ENCODE measurements around the gene GTF2F2. TPM values are rescaled to one million over a fixed set of nuclear protein-coding genes. Genes with fewer than 3 reads are reported as not detected.

The GTF2F2 gene
- total and polyA plus RNA-seq, 5 donors from 2014 or later = 7.0 to 16.1 (median 9.7) TPM

DNA sequence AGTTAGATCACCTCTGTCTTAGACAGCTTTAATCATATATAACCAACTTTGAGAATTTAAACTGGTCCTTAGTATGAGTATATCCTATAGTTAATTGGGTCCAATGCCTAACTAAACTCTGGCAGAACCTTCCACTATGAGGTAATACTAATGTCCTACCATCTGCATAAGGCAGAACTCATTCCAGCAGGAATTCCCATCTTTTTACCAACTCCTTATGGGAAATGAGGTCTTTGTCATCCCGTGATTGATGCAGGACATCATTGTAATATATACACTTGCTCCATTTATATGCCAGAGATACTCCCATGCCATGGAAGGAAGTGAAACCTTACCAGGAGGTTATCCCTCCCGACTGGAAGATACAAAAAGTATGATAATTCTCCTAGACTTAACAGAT lies 77.7 kb downstream of the GTF2F2 start:
- peaks cover 43% of the 10 kb centered on the region for H3K36me3 Mint-ChIP-seq
- H3K4me3 Mint-ChIP-seq = no peak overlapping the region

DNA sequence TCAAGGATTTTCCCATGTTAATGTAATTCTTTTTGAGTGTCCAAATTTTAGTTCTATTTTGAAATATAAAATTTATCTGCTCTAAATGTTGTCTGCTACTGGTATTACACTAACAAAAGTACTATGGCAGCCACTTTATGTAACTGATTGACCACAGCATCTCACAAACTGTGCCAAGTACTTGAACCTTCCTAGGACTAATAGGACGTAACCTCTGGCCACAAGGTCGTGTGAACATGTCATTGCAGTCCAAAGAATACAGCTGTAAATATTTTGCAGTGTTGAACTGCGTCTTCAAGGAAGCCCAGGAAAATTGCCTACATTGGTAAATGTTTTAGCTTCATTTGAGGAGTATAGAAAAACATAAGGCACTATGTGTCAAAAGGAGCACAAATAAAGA lies 78.6 kb downstream of the GTF2F2 start:
- Histone ChIP-seq H3K27me3 (ENCODE audit: control insufficient read depth, insufficient read depth, low read length) (no peaks in the 10 kb centered on the region), H3K4me3 (ENCODE audit: low read depth, low read length) (no peak overlapping the region), H3K9me3 (ENCODE audit: control insufficient read depth in 2 of 2, low read length in 2 of 2) (no peaks in the 10 kb centered on the region), H3K36me3 (ENCODE audit: control insufficient read depth, insufficient read depth, low read length) (no peaks in the 10 kb centered on the region), H3K4me1 (ENCODE audit: control insufficient read depth, insufficient read depth, low read length, poor library complexity, severe bottlenecking) (no peaks in the 10 kb centered on the region), H3K27ac (ENCODE audit: insufficient read depth, low read length, poor library complexity, severe bottlenecking) (no peak overlapping the region)
- no peaks in the 10 kb centered on the region for H3K27me3 Mint-ChIP-seq
- H3K27ac Mint-ChIP-seq = no peak overlapping the region
- H3K9me3 Mint-ChIP-seq = no peaks in the 10 kb centered on the region
- H3K4me3 Mint-ChIP-seq = no peak overlapping the region
- ATAC-seq (ENCODE audit: low read depth in 2 of 2) = no peak
- no peak for DNase-seq
- peaks cover 39% of the 10 kb centered on the region for H3K36me3 Mint-ChIP-seq
- H3K4me1 Mint-ChIP-seq = peaks cover 7 to 14% (median 10%) of the 10 kb centered on the region in 4 donors

More for the DNA sequence above, 77.7 kb downstream of the GTF2F2 start:
- ATAC-seq (ENCODE audit: low read depth in 2 of 2) = no peak
- no peak overlapping the region for H3K27ac ChIP-seq (ENCODE audit: insufficient read depth, low read length, poor library complexity, severe bottlenecking)
- Mint-ChIP-seq H3K27me3 (no peaks in the 10 kb centered on the region), H3K4me1 (peaks cover 9 to 21% (median 13%) of the 10 kb centered on the region in 4 donors), H3K9me3 (no peaks in the 10 kb centered on the region), H3K27ac (no peak overlapping the region)
- no peaks in the 10 kb centered on the region for H3K9me3 ChIP-seq (ENCODE audit: control insufficient read depth in 2 of 2, low read length in 2 of 2)
- no peaks in the 10 kb centered on the region for H3K4me1 ChIP-seq (ENCODE audit: control insufficient read depth, insufficient read depth, low read length, poor library complexity, severe bottlenecking)
- no peaks in the 10 kb centered on the region for H3K36me3 ChIP-seq (ENCODE audit: control insufficient read depth, insufficient read depth, low read length)
- no peaks in the 10 kb centered on the region for H3K27me3 ChIP-seq (ENCODE audit: control insufficient read depth, insufficient read depth, low read length)
- no peak overlapping the region for H3K4me3 ChIP-seq (ENCODE audit: low read depth, low read length)
- no peak for DNase-seq

- Histone ChIP-seq H3K4me3 (ENCODE audit: low read depth, low read length) (no peak overlapping the region), H3K36me3 (ENCODE audit: control insufficient read depth, insufficient read depth, low read length) (no peaks in the 10 kb centered on the region), H3K4me1 (ENCODE audit: control insufficient read depth, insufficient read depth, low read length, poor library complexity, severe bottlenecking) (no peaks in the 10 kb centered on the region), H3K9me3 (ENCODE audit: control insufficient read depth in 2 of 2, low read length in 2 of 2) (no peaks in the 10 kb centered on the region), H3K27ac (ENCODE audit: insufficient read depth, low read length, poor library complexity, severe bottlenecking) (no peak overlapping the region), H3K27me3 (ENCODE audit: control insufficient read depth, insufficient read depth, low read length) (no peaks in the 10 kb centered on the region)
- Mint-ChIP-seq H3K4me1 (peaks cover 7 to 17% (median 9%) of the 10 kb centered on the region in 4 donors), H3K9me3 (no peaks in the 10 kb centered on the region), H3K27ac (no peak overlapping the region), H3K36me3 (peaks cover 38% of the 10 kb centered on the region), H3K27me3 (no peaks in the 10 kb centered on the region), H3K4me3 (no peak overlapping the region)
- DNase-seq (no peak), ATAC-seq (ENCODE audit: low read depth in 2 of 2) (no peak)
Measured at GRCh38 chr13:45199711-45200110, 79.4 kb downstream of the GTF2F2 start.

DNA sequence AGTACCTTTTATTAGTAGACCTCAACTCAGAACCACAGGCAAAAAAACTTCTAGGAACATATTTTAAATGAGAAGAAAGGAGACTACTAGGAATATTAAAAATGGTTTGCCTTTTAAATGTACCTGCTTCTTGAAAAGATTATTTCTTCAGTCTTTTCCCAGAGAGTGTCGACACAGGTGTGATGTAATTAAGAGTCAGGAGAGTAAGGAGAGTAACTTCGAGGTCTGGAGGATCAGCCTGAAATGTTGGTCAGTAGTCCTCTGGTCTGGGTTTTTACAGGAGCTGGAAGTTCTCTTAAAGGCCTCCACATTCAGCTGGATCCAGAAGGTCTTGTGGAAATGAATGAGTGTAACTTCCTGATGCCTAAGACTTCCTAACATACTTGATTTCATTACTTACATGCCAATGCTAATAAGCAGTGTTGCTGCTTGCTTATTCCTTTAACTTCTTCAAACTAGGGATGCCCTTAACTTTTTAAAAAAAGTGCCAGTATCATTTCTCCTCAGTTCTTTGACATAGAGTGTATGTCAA lies 80.5 kb downstream of the GTF2F2 start, which contains the start of gene KCTD4:
Gene KCTD4 (minus strand): TSS at position 345 of the 532 bp plus-strand sequence. CDS start 6,478 bp downstream, outside the sequence.
- Mint-ChIP-seq H3K4me1 (peaks cover 7 to 22% (median 9%) of the 10 kb centered on the region in 4 donors), H3K4me3 (no peak within 1 kb of the TSS), H3K27me3 (no peaks in the 10 kb centered on the region), H3K9me3 (no peaks in the 10 kb centered on the region), H3K27ac (no peak within 1 kb of the TSS), H3K36me3 (peaks cover 43% of the 10 kb centered on the region)
- Histone ChIP-seq H3K27ac (ENCODE audit: insufficient read depth, low read length, poor library complexity, severe bottlenecking) (no peak within 1 kb of the TSS), H3K27me3 (ENCODE audit: control insufficient read depth, insufficient read depth, low read length) (no peaks in the 10 kb centered on the region), H3K36me3 (ENCODE audit: control insufficient read depth, insufficient read depth, low read length) (no peaks in the 10 kb centered on the region), H3K4me1 (ENCODE audit: control insufficient read depth, insufficient read depth, low read length, poor library complexity, severe bottlenecking) (no peaks in the 10 kb centered on the region), H3K4me3 (ENCODE audit: low read depth, low read length) (no peak within 1 kb of the TSS), H3K9me3 (ENCODE audit: control insufficient read depth in 2 of 2, low read length in 2 of 2) (no peaks in the 10 kb centered on the region)
- DNase-seq (no peak), ATAC-seq (ENCODE audit: low read depth in 2 of 2) (no peak)

GRCh38 chr13:45205124-45205523 lies 84.8 kb downstream of the GTF2F2 start:
- Mint-ChIP-seq H3K27ac (peak overlapping the region in 1 of 3 donors; percentile 62), H3K4me1 (peaks cover 0 to 24% (median 6%) of the 10 kb centered on the region in 4 donors)

DNA sequence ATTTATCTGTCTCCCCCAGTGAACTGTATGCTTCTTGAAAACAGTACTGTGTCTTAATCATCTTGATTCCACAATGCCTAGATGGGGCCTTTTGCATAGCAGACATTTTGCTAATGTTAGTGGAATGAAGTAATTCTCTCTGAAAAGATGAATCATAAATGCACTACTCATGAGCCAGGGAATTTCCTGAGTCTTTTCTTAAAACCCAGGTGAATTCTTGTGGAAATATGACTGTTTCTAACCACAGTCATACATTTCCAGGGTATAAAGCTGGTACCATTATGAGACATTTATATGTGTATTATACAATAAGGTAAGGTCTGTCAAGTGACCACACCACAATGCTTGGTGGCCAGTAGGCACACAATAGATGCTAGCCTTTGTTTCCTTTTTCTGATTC lies 86.0 kb downstream of the GTF2F2 start:
- Mint-ChIP-seq H3K27ac (no peak overlapping the region), H3K4me1 (peaks cover 0 to 25% (median 9%) of the 10 kb centered on the region in 4 donors), H3K27me3 (no peaks in the 10 kb centered on the region), H3K9me3 (no peaks in the 10 kb centered on the region), H3K36me3 (peaks cover 45% of the 10 kb centered on the region), H3K4me3 (no peak overlapping the region)
- Histone ChIP-seq H3K36me3 (ENCODE audit: control insufficient read depth, insufficient read depth, low read length) (peaks cover 12% of the 10 kb centered on the region), H3K4me3 (ENCODE audit: low read depth, low read length) (no peak overlapping the region), H3K9me3 (ENCODE audit: control insufficient read depth in 2 of 2, low read length in 2 of 2) (no peaks in the 10 kb centered on the region), H3K27me3 (ENCODE audit: control insufficient read depth, insufficient read depth, low read length) (no peaks in the 10 kb centered on the region), H3K27ac (ENCODE audit: insufficient read depth, low read length, poor library complexity, severe bottlenecking) (no peak overlapping the region), H3K4me1 (ENCODE audit: control insufficient read depth, insufficient read depth, low read length, poor library complexity, severe bottlenecking) (no peaks in the 10 kb centered on the region)
- ATAC-seq (ENCODE audit: low read depth in 2 of 2) (no peak), DNase-seq (no peak)

More at GRCh38 chr13:45205124-45205523, 84.8 kb downstream of the GTF2F2 start:
- no peaks in the 10 kb centered on the region for H3K9me3 Mint-ChIP-seq
- H3K36me3 Mint-ChIP-seq = peaks cover 41% of the 10 kb centered on the region
- no peak overlapping the region for H3K4me3 Mint-ChIP-seq
- Histone ChIP-seq H3K27me3 (ENCODE audit: control insufficient read depth, insufficient read depth, low read length) (no peaks in the 10 kb centered on the region), H3K36me3 (ENCODE audit: control insufficient read depth, insufficient read depth, low read length) (peaks cover 11% of the 10 kb centered on the region), H3K27ac (ENCODE audit: insufficient read depth, low read length, poor library complexity, severe bottlenecking) (no peak overlapping the region), H3K4me3 (ENCODE audit: low read depth, low read length) (no peak overlapping the region), H3K4me1 (ENCODE audit: control insufficient read depth, insufficient read depth, low read length, poor library complexity, severe bottlenecking) (no peaks in the 10 kb centered on the region), H3K9me3 (ENCODE audit: control insufficient read depth in 2 of 2, low read length in 2 of 2) (no peaks in the 10 kb centered on the region)
- DNase-seq (no peak), ATAC-seq (ENCODE audit: low read depth in 2 of 2) (no peak)
- no peaks in the 10 kb centered on the region for H3K27me3 Mint-ChIP-seq

GRCh38 chr13:45207319-45207718 lies 87.0 kb downstream of the GTF2F2 start:
- Histone ChIP-seq H3K36me3 (ENCODE audit: control insufficient read depth, insufficient read depth, low read length) (peaks cover 12% of the 10 kb centered on the region), H3K27ac (ENCODE audit: insufficient read depth, low read length, poor library complexity, severe bottlenecking) (no peak overlapping the region), H3K4me3 (ENCODE audit: low read depth, low read length) (no peak overlapping the region), H3K9me3 (ENCODE audit: control insufficient read depth in 2 of 2, low read length in 2 of 2) (no peaks in the 10 kb centered on the region), H3K27me3 (ENCODE audit: control insufficient read depth, insufficient read depth, low read length) (no peaks in the 10 kb centered on the region), H3K4me1 (ENCODE audit: control insufficient read depth, insufficient read depth, low read length, poor library complexity, severe bottlenecking) (no peaks in the 10 kb centered on the region)
- Mint-ChIP-seq H3K4me1 (peaks cover 0 to 25% (median 8%) of the 10 kb centered on the region in 4 donors), H3K27me3 (no peaks in the 10 kb centered on the region), H3K4me3 (no peak overlapping the region), H3K36me3 (peaks cover 40% of the 10 kb centered on the region), H3K9me3 (no peaks in the 10 kb centered on the region), H3K27ac (no peak overlapping the region)
- no peak for ATAC-seq (ENCODE audit: low read depth in 2 of 2)
- DNase-seq = no peak

GRCh38 chr13:45208132-45208531 lies 87.8 kb downstream of the GTF2F2 start:
- no peaks in the 10 kb centered on the region for H3K27me3 Mint-ChIP-seq
- Histone ChIP-seq H3K4me3 (ENCODE audit: low read depth, low read length) (no peak overlapping the region), H3K9me3 (ENCODE audit: control insufficient read depth in 2 of 2, low read length in 2 of 2) (no peaks in the 10 kb centered on the region), H3K4me1 (ENCODE audit: control insufficient read depth, insufficient read depth, low read length, poor library complexity, severe bottlenecking) (no peaks in the 10 kb centered on the region), H3K36me3 (ENCODE audit: control insufficient read depth, insufficient read depth, low read length) (peaks cover 12% of the 10 kb centered on the region), H3K27me3 (ENCODE audit: control insufficient read depth, insufficient read depth, low read length) (no peaks in the 10 kb centered on the region), H3K27ac (ENCODE audit: insufficient read depth, low read length, poor library complexity, severe bottlenecking) (no peak overlapping the region)
- H3K36me3 Mint-ChIP-seq = peaks cover 39% of the 10 kb centered on the region
- DNase-seq (no peak), ATAC-seq (ENCODE audit: low read depth in 2 of 2) (no peak)
- H3K9me3 Mint-ChIP-seq = no peaks in the 10 kb centered on the region
- H3K4me3 Mint-ChIP-seq = no peak overlapping the region
- peaks cover 0 to 25% (median 8%) of the 10 kb centered on the region in 4 donors for H3K4me1 Mint-ChIP-seq
- no peak overlapping the region for H3K27ac Mint-ChIP-seq
